H9 (cell line): Measurements from ENCODE around the gene MFSD6. TPM values are rescaled to one million over a fixed set of nuclear protein-coding genes. Genes with fewer than 3 reads are reported as not detected.

Experiments used
- DNase-seq: peaks from one replicate; pipeline ENCODE4 v3.0.0-alpha.2; 2017
- H2AFZ ChIP-seq: one replicate; pipeline ENCODE4 v1.6.1; 2013; ENCODE audit warnings: mild to moderate bottlenecking, low read length, control low read depth, moderate library complexity
- H2AK5ac ChIP-seq: 2 replicates; pipeline ENCODE4 v1.6.1; 2013; ENCODE audit warnings: low read length, control low read depth, mixed read lengths; ENCODE audit not compliant: insufficient read length
- H2BK120ac ChIP-seq: one replicate; pipeline ENCODE4 v1.6.1; 2013; ENCODE audit warnings: low read depth, mild to moderate bottlenecking, low read length, control low read depth, inconsistent platforms; ENCODE audit not compliant: poor library complexity, severe bottlenecking
- H2BK12ac ChIP-seq: 2 replicates; pipeline ENCODE4 v1.6.1; 2013; ENCODE audit warnings: low read length, control low read depth, mixed read lengths, low read depth; ENCODE audit not compliant: insufficient read length
- H2BK15ac ChIP-seq: 2 replicates; pipeline ENCODE4 v1.6.1; 2013; ENCODE audit warnings: low read depth, low read length, control low read depth
- H2BK20ac ChIP-seq: one replicate; pipeline ENCODE4 v1.6.1; 2013; ENCODE audit warnings: low read depth, mild to moderate bottlenecking, low read length, control low read depth, inconsistent platforms; ENCODE audit not compliant: poor library complexity, severe bottlenecking
- H2BK5ac ChIP-seq: 2 replicates; pipeline ENCODE4 v1.6.1; 2013; ENCODE audit warnings: low read length, control low read depth, mixed read lengths; ENCODE audit not compliant: insufficient read length
- H3K14ac ChIP-seq: 2 replicates; pipeline ENCODE4 v1.6.1; 2013; ENCODE audit warnings: low read length, control low read depth; ENCODE audit not compliant: insufficient read depth
- H3K18ac ChIP-seq: 2 replicates; pipeline ENCODE4 v1.6.1; 2013; ENCODE audit warnings: low read depth, mild to moderate bottlenecking, mixed read lengths, low read length, control low read depth; ENCODE audit not compliant: insufficient read length
- H3K23ac ChIP-seq: 2 replicates; pipeline ENCODE4 v1.6.1; 2013; ENCODE audit warnings: low read length, control low read depth, mixed read lengths, low read depth; ENCODE audit not compliant: insufficient read length
- H3K23me2 ChIP-seq: 2 replicates; pipeline ENCODE4 v1.6.1; 2013; ENCODE audit warnings: low read depth, mild to moderate bottlenecking, mixed read lengths, low read length, control low read depth; ENCODE audit not compliant: insufficient read length, poor library complexity, severe bottlenecking
- H3K27ac ChIP-seq: 2 replicates; pipeline ENCODE4 v1.5.1; 2013; ENCODE audit warnings: low read length, control low read depth, mixed read lengths, low read depth; ENCODE audit not compliant: insufficient read length
- H3K27me3 ChIP-seq: 2 replicates; pipeline ENCODE4 v1.6.1; 2013; ENCODE audit warnings: low read length, control low read depth, inconsistent platforms; ENCODE audit not compliant: insufficient read depth
- H3K4ac ChIP-seq: 2 replicates; pipeline ENCODE4 v1.6.1; 2013; ENCODE audit warnings: low read depth, mild to moderate bottlenecking, control low read depth, inconsistent platforms, low read length, moderate library complexity
- H3K4me1 ChIP-seq: 2 replicates; pipeline ENCODE4 v1.6.1; 2013; ENCODE audit warnings: low read length, control low read depth, inconsistent platforms; ENCODE audit not compliant: insufficient read depth
- H3K4me2 ChIP-seq: 2 replicates; pipeline ENCODE4 v1.6.1; 2013; ENCODE audit warnings: low read length, control low read depth, mixed read lengths; ENCODE audit not compliant: insufficient read length, insufficient read depth
- H3K56ac ChIP-seq: 2 replicates; pipeline ENCODE4 v1.6.1; 2013; ENCODE audit warnings: low read depth, mild to moderate bottlenecking, mixed read lengths, low read length, control low read depth; ENCODE audit not compliant: insufficient read length
- H3K79me1 ChIP-seq: 2 replicates; pipeline ENCODE4 v1.6.1; 2013; ENCODE audit warnings: low read depth, mild to moderate bottlenecking, moderate library complexity, low read length, control low read depth, inconsistent platforms; ENCODE audit not compliant: insufficient read depth, poor library complexity, severe bottlenecking
- H3K79me2 ChIP-seq: 2 replicates; pipeline ENCODE4 v1.6.1; 2013; ENCODE audit warnings: low read length, control low read depth, inconsistent platforms; ENCODE audit not compliant: insufficient read depth
- H3K9ac ChIP-seq: 2 replicates; pipeline ENCODE4 v1.6.1; 2013; ENCODE audit warnings: low read length, control low read depth, mixed read lengths; ENCODE audit not compliant: insufficient read length; ENCODE audit errors: extremely low read depth
- H3K9me3 ChIP-seq: one replicate; pipeline ENCODE4 v1.6.1; 2013; ENCODE audit warnings: low read depth, low read length, inconsistent platforms; ENCODE audit not compliant: control insufficient read depth
- H3T11ph ChIP-seq: one replicate; pipeline ENCODE4 v1.6.1; 2013; ENCODE audit warnings: mild to moderate bottlenecking, low read length, control low read depth, inconsistent platforms
- H4K20me1 ChIP-seq: one replicate; pipeline ENCODE4 v1.6.1; 2013; ENCODE audit not compliant: control insufficient read depth, insufficient read length, insufficient read depth
- H4K5ac ChIP-seq: 2 replicates; pipeline ENCODE4 v1.6.1; 2013; ENCODE audit warnings: low read depth, mild to moderate bottlenecking, mixed read lengths, low read length, control low read depth; ENCODE audit not compliant: insufficient read length
- H4K8ac ChIP-seq: replicated peaks from 2 replicates; pipeline ENCODE4 v1.6.1; 2013; ENCODE audit warnings: low read length, control low read depth, mixed read lengths, low read depth; ENCODE audit not compliant: insufficient read length
- H4K91ac ChIP-seq: 2 replicates; pipeline ENCODE4 v1.6.1; 2013; ENCODE audit warnings: low read depth, mild to moderate bottlenecking, moderate library complexity, mixed read lengths, low read length, control low read depth; ENCODE audit not compliant: insufficient read length
- H3K27ac Mint-ChIP-seq, 3 experiments: 2 replicates in 2 of 3; 3 replicates in 1 of 3; pipeline ENCODE4 v1.8.0; 2020 to 2021; ENCODE audit warnings: mixed read lengths in 3 of 3, mild to moderate bottlenecking in 1 of 3, moderate library complexity in 1 of 3
- H3K27me3 Mint-ChIP-seq: 2 replicates; pipeline ENCODE4 v1.8.0; 2021; ENCODE audit warnings: low read depth, mild to moderate bottlenecking, moderate library complexity, mixed read lengths
- H3K36me3 Mint-ChIP-seq, 3 experiments: 2 replicates in 2 of 3; 3 replicates in 1 of 3; pipeline ENCODE4 v1.8.0; 2020 to 2021; ENCODE audit warnings: low read depth in 3 of 3, mixed read lengths in 3 of 3; ENCODE audit not compliant: insufficient read depth in 1 of 3
- H3K4me1 Mint-ChIP-seq, 2 experiments: 2 replicates each; pipeline ENCODE4 v1.8.0; 2020; ENCODE audit warnings: mixed read lengths in 2 of 2
- H3K4me3 Mint-ChIP-seq, 2 experiments: 2 replicates in 1 of 2; 3 replicates in 1 of 2; pipeline ENCODE4 v1.8.0; 2020 to 2021; ENCODE audit warnings: mild to moderate bottlenecking in 2 of 2, mixed read lengths in 2 of 2, moderate library complexity in 1 of 2
- H3K9me3 Mint-ChIP-seq, 2 experiments: 2 replicates in 1 of 2; 3 replicates in 1 of 2; pipeline ENCODE4 v1.8.0; 2020; ENCODE audit warnings: mild to moderate bottlenecking in 2 of 2, mixed read lengths in 2 of 2, moderate library complexity in 1 of 2
- CTCF ChIP-seq: fragments of 200-600 bp; sonication (generic); conservative IDR thresholded peaks from 3 replicates; pipeline ENCODE4 v1.8.0; 2021; ENCODE audit warnings: antibody characterized with exemption, mild to moderate bottlenecking
- WGBS: extraction: QIAGEN DNeasy Blood & Tissue Kit; methylation state at CpG from one replicate; pipeline ENCODE4 v1.1.7; 2013; ENCODE audit warnings: missing lambda C conversion rate, low lambda C conversion rate, mixed read lengths; ENCODE audit not compliant: insufficient read length; ENCODE audit errors: extremely low coverage; 5-methylcytosine and 5-hydroxymethylcytosine counted together
- total RNA-seq: library from RNA; stranded (reverse); gene quantifications from 2 replicates; pipeline ENCODE4 v1.2.1, GENCODE V29; 2021

MFSD6 gene
- total RNA-seq, 1 experiment from 2014 or later, result 4.0 TPM

- Mint-ChIP-seq H3K4me1 (peaks cover 25 to 26% of the 10 kb centered on the region in 2 experiments), H3K9me3 (no peaks in the 10 kb centered on the region), H3K4me3 (no peak overlapping the region), H3K36me3 (no peaks in the 10 kb centered on the region), H3K27me3 (peaks cover 20% of the 10 kb centered on the region), H3K27ac (no peak overlapping the region)
- Histone ChIP-seq H3K27ac (no peak overlapping the region), H4K91ac (no peak overlapping the region), H3K4me1 (peaks cover 6% of the 10 kb centered on the region; the same call in 1 of the 2 replicates), H4K20me1 (no peaks in the 10 kb centered on the region), H3K18ac (no peak overlapping the region), H3K4ac (no peak overlapping the region), H2BK120ac (no peak overlapping the region), H2BK12ac (no peak overlapping the region), H3K79me2 (no peaks in the 10 kb centered on the region), H3K9me3 (no peaks in the 10 kb centered on the region), H3K14ac (no peak overlapping the region), H3K56ac (no peak overlapping the region), H2AFZ (no peak overlapping the region), H3K4me2 (no peak overlapping the region), H4K8ac (no peak overlapping the region), H3K23me2 (peaks cover 8% of the 10 kb centered on the region), H3K23ac (no peak overlapping the region), H4K5ac (no peak overlapping the region), H2BK5ac (no peak overlapping the region), H2BK15ac (no peak overlapping the region), H3K27me3 (no peaks in the 10 kb centered on the region; the same call in 1 of the 2 replicates), H3K9ac (no peak overlapping the region), H2AK5ac (no peak overlapping the region), H3K79me1 (no peaks in the 10 kb centered on the region), H3T11ph (no peak overlapping the region), H2BK20ac (no peak overlapping the region)
- TF ChIP-seq CTCF, result no peak
- DNase-seq, result no peak
- WGBS, result no CpG with 5 or more reads among the region's 3 CpGs
Measured at GRCh38 chr2:190410166-190410565, 2.0 kb downstream of the MFSD6 start.
